Thyroid gland (tissue), 4 donors: ENCODE measurements around the gene TSPAN6.

Source experiments
- CTCF ChIP-seq, 6 experiments: fragments of 200-600 bp in 3 of 6; fragments of 450-650 bp in 3 of 6; sonication (generic) in 3 of 6; IDR thresholded peaks; one replicate each; pipeline ENCODE4 v1.5.1; 2016 to 2019; ENCODE audit warnings: antibody characterized with exemption in 6 of 6, mild to moderate bottlenecking in 2 of 6, inconsistent platforms in 1 of 6, moderate library complexity in 1 of 6
- POLR2A ChIP-seq, 2 donors: fragments of 450-650 bp; IDR thresholded peaks; one replicate each; pipeline ENCODE4 v1.6.1; 2017; ENCODE audit warnings: antibody characterized with exemption in 2 of 2, mild to moderate bottlenecking in 2 of 2, moderate library complexity in 1 of 2

DNA sequence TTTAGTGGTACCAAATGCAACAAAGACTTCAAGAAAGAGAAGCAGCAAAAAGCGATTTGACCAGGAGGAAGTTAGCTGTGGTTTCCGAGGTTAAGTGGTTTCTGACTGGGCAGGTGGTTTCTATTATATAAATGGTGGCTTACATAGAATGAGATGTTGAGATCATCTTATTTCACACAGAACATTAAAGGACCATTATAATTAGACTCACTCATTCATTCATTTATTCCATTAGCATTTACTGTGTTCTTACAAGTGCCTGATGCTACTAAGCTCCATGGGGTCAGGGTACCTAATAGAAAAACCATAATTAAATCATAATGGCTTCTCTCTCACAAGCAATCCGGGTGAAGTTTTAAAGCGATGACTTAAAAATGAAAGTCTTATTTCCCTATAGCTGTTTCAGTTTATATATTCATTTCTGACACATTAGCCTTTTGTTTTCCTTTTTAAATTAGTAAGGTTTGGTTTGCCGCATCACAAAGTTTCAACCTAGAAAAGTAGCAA lies 10.6 kb downstream of the TSPAN6 start:
- TF ChIP-seq CTCF (IDR thresholded peaks at IDR 0.05) (no peak), POLR2A (IDR thresholded peaks at IDR 0.05) (no peak)
